ENCODE results near the gene SLC6A8.
"Not testable (repeated sequence)": the region's sequence is repeated elsewhere in the genome, so short reads cannot be mapped to it uniquely, and the experiment has no call there.

SLC6A8 gene

GRCh38 chrX:153731845-153732215, 44.1 kb downstream of the SLC6A8 start:
- DNase-seq (ENCODE audit: low read depth): no peak

GRCh38 chrX:153732401-153732800, 44.7 kb downstream of the SLC6A8 start:
- DNase-seq (ENCODE audit: low read depth): no peak

- no peak for DNase-seq (ENCODE audit: low read depth)
These were observed 46.0 kb downstream of the SLC6A8 start for GRCh38 chrX:153733651-153734240.

- no peak for DNase-seq (ENCODE audit: low read depth)
These were observed 47.1 kb downstream of the SLC6A8 start for GRCh38 chrX:153734871-153735270.

- DNase-seq (ENCODE audit: low read depth): no peak
These were observed 47.5 kb downstream of the SLC6A8 start for GRCh38 chrX:153735274-153735673.

GRCh38 chrX:153736071-153736820, 48.5 kb downstream of the SLC6A8 start:
- DNase-seq (ENCODE audit: low read depth): no peak

- no peak for DNase-seq (ENCODE audit: low read depth)
These were observed 49.2 kb downstream of the SLC6A8 start for GRCh38 chrX:153736871-153737441.

- no peak for DNase-seq (ENCODE audit: low read depth)
These were observed 50.4 kb downstream of the SLC6A8 start for GRCh38 chrX:153738056-153738605.

GRCh38 chrX:153739754-153740486, 52.2 kb downstream of the SLC6A8 start:
- no peak for DNase-seq (ENCODE audit: low read depth)

DNA sequence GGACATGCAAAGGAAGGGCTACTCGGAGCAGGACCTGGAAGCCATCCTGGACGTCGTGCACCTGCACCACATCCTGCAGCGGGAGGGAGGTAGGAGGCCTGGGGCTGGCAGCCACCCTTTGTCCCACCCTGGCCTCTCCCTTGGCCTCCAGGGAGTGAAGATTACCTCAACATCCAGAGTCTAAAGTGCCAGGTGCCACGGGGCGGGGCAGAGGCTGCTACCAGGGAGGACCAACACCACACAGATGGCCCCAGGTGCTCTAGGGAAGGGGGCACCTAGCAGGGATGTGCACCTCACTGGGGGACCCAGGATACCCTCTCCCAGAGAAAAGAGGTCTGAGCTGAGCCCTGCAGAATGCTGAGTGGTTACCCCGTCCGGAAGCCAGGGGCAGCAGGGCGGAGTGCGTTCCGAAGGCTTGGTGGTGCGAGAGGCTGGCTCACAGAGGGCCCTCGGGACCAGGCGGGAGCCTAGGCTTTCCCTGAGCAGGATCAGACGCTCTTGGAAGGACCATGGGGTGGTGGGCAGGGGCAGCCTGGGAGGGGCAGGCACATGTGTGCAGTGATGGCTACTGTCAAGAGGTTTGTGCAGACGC, 53.0 kb downstream of the SLC6A8 start:
- DNase-seq (ENCODE audit: low read depth): no peak

GRCh38 chrX:153741446-153741845, 53.7 kb downstream of the SLC6A8 start:
- no peak for DNase-seq (ENCODE audit: low read depth)

- not testable (repeated sequence) for DNase-seq (ENCODE audit: low read depth)
These were observed 54.4 kb downstream of the SLC6A8 start for GRCh38 chrX:153742111-153742510.

GRCh38 chrX:153742796-153743467, 55.2 kb downstream of the SLC6A8 start:
- DNase-seq (ENCODE audit: low read depth): not testable (repeated sequence)

DNA sequence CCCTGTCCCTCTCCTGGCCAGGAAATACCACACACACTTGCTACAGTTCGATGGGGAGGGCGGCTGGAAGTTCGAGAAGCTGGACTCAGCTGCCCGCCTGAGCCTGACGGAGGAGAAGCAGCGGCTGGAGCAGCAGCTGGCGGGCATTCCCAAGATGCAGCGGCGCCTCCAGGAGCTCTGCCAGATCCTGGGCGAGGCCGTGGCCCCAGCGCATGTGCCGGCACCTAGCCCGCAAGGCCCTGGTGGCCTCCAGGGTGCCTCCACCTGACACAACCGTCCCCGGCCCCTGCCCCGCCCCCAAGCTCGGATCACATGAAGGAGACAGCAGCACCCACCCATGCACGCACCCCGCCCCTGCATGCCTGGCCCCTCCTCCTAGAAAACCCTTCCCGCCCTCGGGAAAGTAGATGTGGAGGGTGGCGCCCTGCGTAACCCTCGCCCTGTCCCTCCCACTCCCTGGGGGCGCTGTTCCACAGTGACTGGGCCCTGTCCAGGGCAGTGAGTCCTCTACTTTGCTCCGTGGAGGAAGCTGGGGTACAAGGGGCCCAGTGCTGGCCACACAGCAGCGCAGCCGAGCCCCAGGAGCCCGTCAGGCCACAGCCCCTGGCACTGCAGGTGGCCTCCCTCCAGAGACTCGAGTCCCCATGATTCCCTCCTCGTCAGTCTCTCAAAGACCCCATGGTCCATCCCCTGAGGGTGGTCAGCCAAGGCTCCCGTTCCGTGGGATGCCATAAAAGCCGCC, 55.9 kb downstream of the SLC6A8 start:
- not testable (repeated sequence) for DNase-seq (ENCODE audit: low read depth)

DNA sequence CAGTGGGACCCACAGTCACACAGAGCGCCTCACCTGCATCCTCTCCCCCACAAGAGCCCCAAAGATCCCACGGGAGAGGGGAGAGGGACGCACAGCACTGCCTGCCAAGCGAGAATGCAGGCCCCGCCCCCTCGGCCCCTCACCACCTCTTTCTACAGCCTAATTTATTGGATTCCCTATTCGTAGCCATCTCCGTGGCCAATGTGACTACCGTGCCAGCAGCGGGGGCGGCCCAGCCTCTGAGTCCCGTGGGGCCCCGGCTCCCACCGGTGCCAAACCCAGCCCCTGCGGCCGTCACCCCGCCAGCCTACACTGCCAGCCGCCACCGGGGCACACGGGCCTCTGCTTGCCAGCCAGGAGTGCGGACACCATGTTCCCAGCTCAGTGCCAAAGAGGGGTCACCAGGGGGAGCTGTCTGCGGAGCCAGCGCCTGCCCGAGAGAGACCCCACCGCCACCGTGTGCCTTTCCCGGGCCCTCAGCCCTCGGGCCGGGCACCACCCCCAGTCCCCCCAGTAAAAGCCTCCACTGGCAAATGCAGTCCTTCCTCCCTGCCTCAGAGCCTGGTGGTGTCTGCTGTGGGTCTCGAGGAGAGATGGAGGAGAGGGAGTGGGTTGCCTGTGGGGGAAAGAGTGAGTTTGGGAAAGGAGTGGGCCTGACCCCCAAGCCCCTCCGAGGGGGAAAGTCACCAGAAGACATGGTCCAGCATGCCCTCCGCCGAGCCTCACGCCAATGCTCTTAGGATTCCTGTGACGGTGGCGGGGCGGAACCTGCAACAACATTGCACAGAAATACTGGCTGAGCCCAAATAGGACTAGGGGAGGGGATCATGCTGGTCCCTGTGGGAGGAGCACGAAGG, 56.7 kb downstream of the SLC6A8 start:
- DNase-seq (ENCODE audit: low read depth): no peak

- DNase-seq (ENCODE audit: low read depth): not testable (repeated sequence)
These were observed 57.3 kb downstream of the SLC6A8 start for GRCh38 chrX:153745067-153745433.
